ENCODE data around the gene SPATA24.
"Not testable (repeated sequence)": the region's sequence is repeated elsewhere in the genome, so short reads cannot be mapped to it uniquely, and the experiment has no call there.

The SPATA24 gene

GRCh38 chr5:139360384-139360783 is 43.5 kb downstream of the SPATA24 start:
- H3K4me3 ChIP-seq (ENCODE audit: low read depth in 1 of 2, low read length in 2 of 2): no peak overlapping the region
- ATAC-seq (ENCODE audit: insufficient read depth, low read depth) (no peak), DNase-seq (no peak)
- no peaks in the 10 kb centered on the region for H3K4me1 ChIP-seq (ENCODE audit: insufficient read depth, low read length)
- no peak overlapping the region for H3K27ac ChIP-seq (ENCODE audit: low read length)
- H3K27me3 ChIP-seq (ENCODE audit: insufficient read depth, low read length, poor library complexity): no peaks in the 10 kb centered on the region
- H3K79me2 ChIP-seq (ENCODE audit: insufficient read depth, low read length): peaks cover 95% of the 10 kb centered on the region
- peaks cover 60% of the 10 kb centered on the region for H3K36me3 ChIP-seq (ENCODE audit: insufficient read depth, low read length)
- H3K4me2 ChIP-seq (ENCODE audit: insufficient read depth, low read length): no peak overlapping the region
- H3K9ac ChIP-seq (ENCODE audit: low read depth, low read length): no peak overlapping the region
- peaks cover 87% of the 10 kb centered on the region for H4K20me1 ChIP-seq (ENCODE audit: insufficient read depth, low read length)
- H2AFZ ChIP-seq (ENCODE audit: low read depth, low read length): no peak overlapping the region
- TF ChIP-seq EZH2 (IDR thresholded peaks at IDR 0.05; ENCODE audit: borderline replicate concordance, low read depth, low read length, severe bottlenecking) (no peak), CTCF (IDR thresholded peaks at IDR 0.05; ENCODE audit: borderline replicate concordance, extremely low read depth, low read length, poor library complexity, severe bottlenecking) (no peak)
- no peaks in the 10 kb centered on the region for H3K9me3 ChIP-seq (ENCODE audit: insufficient read depth, low read length, severe bottlenecking)

GRCh38 chr5:139358064-139358463 is 45.8 kb downstream of the SPATA24 start:
- no peak overlapping the region for H3K4me2 ChIP-seq (ENCODE audit: insufficient read depth, low read length)
- TF ChIP-seq EZH2 (IDR thresholded peaks at IDR 0.05; ENCODE audit: borderline replicate concordance, low read depth, low read length, severe bottlenecking) (no peak), CTCF (IDR thresholded peaks at IDR 0.05; ENCODE audit: borderline replicate concordance, extremely low read depth, low read length, poor library complexity, severe bottlenecking) (no peak)
- H4K20me1 ChIP-seq (ENCODE audit: insufficient read depth, low read length): peaks cover 89% of the 10 kb centered on the region
- ATAC-seq (ENCODE audit: insufficient read depth, low read depth): no peak
- no peak overlapping the region for H3K27ac ChIP-seq (ENCODE audit: low read length)
- no peak overlapping the region for H3K4me3 ChIP-seq (ENCODE audit: low read depth in 1 of 2, low read length in 2 of 2)
- H3K36me3 ChIP-seq (ENCODE audit: insufficient read depth, low read length): peaks cover 56% of the 10 kb centered on the region
- no peak overlapping the region for H2AFZ ChIP-seq (ENCODE audit: low read depth, low read length)
- no peak for DNase-seq
- H3K9ac ChIP-seq (ENCODE audit: low read depth, low read length): no peak overlapping the region
- H3K4me1 ChIP-seq (ENCODE audit: insufficient read depth, low read length): no peaks in the 10 kb centered on the region
- H3K79me2 ChIP-seq (ENCODE audit: insufficient read depth, low read length): peaks cover 100% of the 10 kb centered on the region
- no peaks in the 10 kb centered on the region for H3K27me3 ChIP-seq (ENCODE audit: insufficient read depth, low read length, poor library complexity)
- H3K9me3 ChIP-seq (ENCODE audit: insufficient read depth, low read length, severe bottlenecking): no peaks in the 10 kb centered on the region

- H3K4me3 ChIP-seq (ENCODE audit: low read depth in 1 of 2, low read length in 2 of 2); H3K27ac ChIP-seq (ENCODE audit: low read length); H3K9ac ChIP-seq (ENCODE audit: low read depth, low read length); H3K27me3 ChIP-seq (ENCODE audit: insufficient read depth, low read length, poor library complexity); DNase-seq; H2AFZ ChIP-seq (ENCODE audit: low read depth, low read length); ATAC-seq (ENCODE audit: insufficient read depth, low read depth); H3K4me2 ChIP-seq (ENCODE audit: insufficient read depth, low read length); H3K9me3 ChIP-seq (ENCODE audit: insufficient read depth, low read length, severe bottlenecking); H3K4me1 ChIP-seq (ENCODE audit: insufficient read depth, low read length): not testable (repeated sequence)
- H4K20me1 ChIP-seq (ENCODE audit: insufficient read depth, low read length): peaks cover 91% of the 10 kb centered on the region
- H3K36me3 ChIP-seq (ENCODE audit: insufficient read depth, low read length): peaks cover 54% of the 10 kb centered on the region
- peaks cover 100% of the 10 kb centered on the region for H3K79me2 ChIP-seq (ENCODE audit: insufficient read depth, low read length)
Measured at GRCh38 chr5:139355900-139356299, 48.0 kb downstream of the SPATA24 start.

GRCh38 chr5:139354186-139354585 is 49.7 kb downstream of the SPATA24 start:
- Histone ChIP-seq H2AFZ (ENCODE audit: low read depth, low read length) (no peak overlapping the region), H3K4me2 (ENCODE audit: insufficient read depth, low read length) (no peak overlapping the region), H3K9ac (ENCODE audit: low read depth, low read length) (no peak overlapping the region), H3K4me3 (ENCODE audit: low read depth in 1 of 2, low read length in 2 of 2) (no peak overlapping the region), H3K27me3 (ENCODE audit: insufficient read depth, low read length, poor library complexity) (no peaks in the 10 kb centered on the region), H3K9me3 (ENCODE audit: insufficient read depth, low read length, severe bottlenecking) (no peaks in the 10 kb centered on the region), H4K20me1 (ENCODE audit: insufficient read depth, low read length) (peaks cover 87% of the 10 kb centered on the region), H3K4me1 (ENCODE audit: insufficient read depth, low read length) (no peaks in the 10 kb centered on the region), H3K79me2 (ENCODE audit: insufficient read depth, low read length) (peaks cover 100% of the 10 kb centered on the region), H3K27ac (ENCODE audit: low read length) (no peak overlapping the region), H3K36me3 (ENCODE audit: insufficient read depth, low read length) (peaks cover 49% of the 10 kb centered on the region)
- no peak for DNase-seq
- ATAC-seq (ENCODE audit: insufficient read depth, low read depth): no peak
- no peak for TF ChIP-seq CTCF (IDR thresholded peaks at IDR 0.05; ENCODE audit: borderline replicate concordance, extremely low read depth, low read length, poor library complexity, severe bottlenecking)
- TF ChIP-seq EZH2 (IDR thresholded peaks at IDR 0.05; ENCODE audit: borderline replicate concordance, low read depth, low read length, severe bottlenecking): no peak

GRCh38 chr5:139347863-139348262 is 56.0 kb downstream of the SPATA24 start:
- H3K27me3 ChIP-seq (ENCODE audit: insufficient read depth, low read length, poor library complexity); DNase-seq; H3K9me3 ChIP-seq (ENCODE audit: insufficient read depth, low read length, severe bottlenecking); ATAC-seq (ENCODE audit: insufficient read depth, low read depth); H3K4me3 ChIP-seq (ENCODE audit: low read depth in 1 of 2, low read length in 2 of 2); H2AFZ ChIP-seq (ENCODE audit: low read depth, low read length); H3K27ac ChIP-seq (ENCODE audit: low read length); H3K9ac ChIP-seq (ENCODE audit: low read depth, low read length): not testable (repeated sequence)
- peaks cover 87% of the 10 kb centered on the region for H4K20me1 ChIP-seq (ENCODE audit: insufficient read depth, low read length)
- peaks cover 52% of the 10 kb centered on the region for H3K36me3 ChIP-seq (ENCODE audit: insufficient read depth, low read length)
- H3K79me2 ChIP-seq (ENCODE audit: insufficient read depth, low read length): peaks cover 100% of the 10 kb centered on the region
- 0 out of 2 replicates have a peak overlapping the region, but pooled peaks have one; percentile 2 for H3K4me2 ChIP-seq (ENCODE audit: insufficient read depth, low read length)
- peaks cover 38% of the 10 kb centered on the region for H3K4me1 ChIP-seq (ENCODE audit: insufficient read depth, low read length)
